ENCODE measurements around the gene KLHL28. TPM values are rescaled to one million over a fixed set of nuclear protein-coding genes. Genes with fewer than 3 reads are reported as not detected.

Gene KLHL28
- total RNA-seq, 1 experiment from 2014 or later: 6.3 TPM

GRCh38 chr14:44960646-44961045 is 1.1 kb downstream of the KLHL28 start:
- DNase-seq (ENCODE audit: low read depth): no peak

GRCh38 chr14:44960146-44960545 is 1.6 kb downstream of the KLHL28 start:
- no peak for DNase-seq (ENCODE audit: low read depth)

GRCh38 chr14:44959538-44959937 is 2.2 kb downstream of the KLHL28 start:
- DNase-seq (ENCODE audit: low read depth): no peak

GRCh38 chr14:44956866-44957265 is 4.9 kb downstream of the KLHL28 start:
- DNase-seq (ENCODE audit: low read depth): no peak

GRCh38 chr14:44955528-44955927 is 6.2 kb downstream of the KLHL28 start:
- DNase-seq (ENCODE audit: low read depth): no peak

GRCh38 chr14:44954750-44955149 is 7.0 kb downstream of the KLHL28 start:
- no peak for DNase-seq (ENCODE audit: low read depth)

GRCh38 chr14:44952391-44953110 is 9.2 kb downstream of the KLHL28 start:
- DNase-seq (ENCODE audit: low read depth): no peak

GRCh38 chr14:44951051-44951450 is 10.7 kb downstream of the KLHL28 start:
- no peak for DNase-seq (ENCODE audit: low read depth)

- DNase-seq (ENCODE audit: low read depth): no peak
Observed at GRCh38 chr14:44945264-44945663, 16.5 kb downstream of the KLHL28 start.

- DNase-seq (ENCODE audit: low read depth): no peak
Observed at GRCh38 chr14:44944107-44944506, 17.6 kb downstream of the KLHL28 start.

- DNase-seq (ENCODE audit: low read depth): no peak
Observed at GRCh38 chr14:44942436-44942835, 19.3 kb downstream of the KLHL28 start.

- DNase-seq (ENCODE audit: low read depth): no peak
Observed at GRCh38 chr14:44941591-44941990, 20.2 kb downstream of the KLHL28 start.

GRCh38 chr14:44940944-44941343 is 20.8 kb downstream of the KLHL28 start:
- no peak for DNase-seq (ENCODE audit: low read depth)

- DNase-seq (ENCODE audit: low read depth): no peak
Observed at GRCh38 chr14:44940211-44940610, 21.5 kb downstream of the KLHL28 start.

GRCh38 chr14:44937547-44937946 is 24.2 kb downstream of the KLHL28 start:
- no peak for DNase-seq (ENCODE audit: low read depth)

- DNase-seq (ENCODE audit: low read depth): no peak
Observed at GRCh38 chr14:44935155-44935554, 26.6 kb downstream of the KLHL28 start.

- no peak for DNase-seq (ENCODE audit: low read depth)
Observed at GRCh38 chr14:44928793-44929192, 33.0 kb downstream of the KLHL28 start.

GRCh38 chr14:44914849-44915248 is 46.9 kb downstream of the KLHL28 start:
- DNase-seq (ENCODE audit: low read depth): no peak

GRCh38 chr14:44912041-44912869 is 49.5 kb downstream of the KLHL28 start:
- DNase-seq (ENCODE audit: low read depth): no peak

- DNase-seq (ENCODE audit: low read depth): no peak
Observed at GRCh38 chr14:44910821-44911220, 50.9 kb downstream of the KLHL28 start.

GRCh38 chr14:44901696-44902095 is 60.1 kb downstream of the KLHL28 start:
- DNase-seq (ENCODE audit: low read depth): no peak

GRCh38 chr14:44898551-44898950 is 63.2 kb downstream of the KLHL28 start:
- DNase-seq (ENCODE audit: low read depth): no peak

- no peak for DNase-seq (ENCODE audit: low read depth)
Observed at GRCh38 chr14:44897845-44898151, 63.9 kb downstream of the KLHL28 start.
